Activated CD4-positive, alpha-beta T cell treated with anti-CD3 and anti-CD28 coated beads, Interleukin-2, amount 50 U/mL, for 1 hour (primary cell): Measurements from ENCODE around the gene RAD51B.
A peak's percentile ranks its signal among the peaks of the same experiment; 100 is the strongest.
"Not testable (repeated sequence)": the region's sequence is repeated elsewhere in the genome, so short reads cannot be mapped to it uniquely, and the experiment has no call there.

Experiments
- DNase-seq: peaks from one replicate; pipeline ENCODE4 v3.0.0-alpha.2; 2020

The RAD51B gene

GRCh38 chr14:67819563-67820421 lies at the start of gene RAD51B:
Gene RAD51B, plus strand, starts transcription at chr14:67819779.
- peak; percentile 83 for DNase-seq

DNA sequence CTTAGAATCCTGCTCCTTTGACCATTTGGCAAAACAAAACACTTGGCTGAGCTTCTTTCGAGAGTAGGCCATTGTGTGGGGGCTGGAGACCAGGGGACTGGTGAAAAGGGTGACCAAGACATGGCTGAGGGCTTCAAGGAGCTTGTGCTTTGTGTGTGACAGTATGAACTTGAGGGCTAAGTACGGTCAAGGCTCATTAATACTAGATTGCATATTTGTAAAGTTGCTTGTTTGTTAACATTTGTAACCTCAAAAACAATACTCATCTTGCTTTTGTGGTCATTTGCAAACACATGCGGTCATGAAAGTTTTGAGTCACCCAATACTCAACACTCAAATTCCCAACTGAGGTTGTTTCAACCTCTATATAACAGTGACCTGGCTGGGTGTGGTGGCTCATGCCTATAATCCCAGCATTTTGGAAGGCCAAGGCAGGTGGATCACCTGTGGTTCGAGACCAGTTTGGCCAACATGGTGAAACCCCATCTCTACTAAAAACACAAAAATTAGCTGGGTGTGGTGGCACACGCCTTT lies 45.7 kb upstream of the RAD51B start:
- no peak for DNase-seq

DNA sequence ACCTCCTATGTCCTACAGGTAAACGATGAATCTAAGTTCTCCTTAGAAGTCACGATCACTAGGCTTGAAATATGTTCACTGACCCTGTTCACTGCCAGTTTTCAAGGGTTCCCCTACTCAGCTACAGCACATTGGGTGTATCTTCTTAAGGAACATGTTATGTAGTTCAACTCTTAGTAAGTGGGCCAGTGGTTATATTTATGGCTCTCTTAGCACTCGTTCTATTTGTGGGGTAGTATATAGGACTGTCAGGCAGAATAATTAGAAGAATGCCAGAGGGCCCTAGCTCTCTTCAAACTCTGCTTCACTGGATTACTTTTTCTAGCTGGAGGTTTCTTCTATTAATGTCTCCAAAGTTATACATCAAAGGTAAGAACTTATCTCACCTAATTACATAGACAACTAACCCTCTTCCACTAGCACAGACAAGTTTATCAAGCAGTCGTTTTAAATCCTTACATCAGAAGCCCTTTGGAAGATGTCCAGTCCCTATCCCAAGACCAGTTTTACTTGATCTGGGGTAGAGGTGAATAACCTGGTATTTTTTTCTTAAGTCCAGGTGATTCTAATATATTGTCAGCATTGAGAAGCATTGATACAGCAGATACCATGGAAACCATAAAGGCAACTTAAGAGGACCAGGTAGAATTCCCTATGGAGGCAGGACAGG lies 42.8 kb upstream of the RAD51B start:
- DNase-seq = no peak

- no peak for DNase-seq
These were observed 40.8 kb upstream of the RAD51B start for GRCh38 chr14:67778792-67779191.

DNA sequence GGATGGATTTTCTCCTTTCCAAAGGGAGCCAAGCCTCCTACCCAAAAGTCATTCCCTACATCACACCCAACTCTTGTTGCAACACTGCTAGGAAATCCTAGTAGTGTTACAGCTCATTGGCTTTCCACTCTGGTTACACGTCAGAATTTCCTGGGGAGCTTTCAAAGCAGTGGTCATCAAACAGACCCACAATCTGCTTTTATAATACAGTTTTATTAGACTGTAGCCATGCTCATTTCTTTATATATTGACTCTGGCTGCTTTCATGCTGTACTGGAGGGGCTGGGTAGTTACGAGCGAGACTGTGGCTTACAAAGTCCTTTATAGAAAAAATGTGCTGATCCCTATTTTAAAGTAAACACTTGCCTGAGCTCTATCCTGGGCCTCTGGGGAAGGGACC lies 37.5 kb upstream of the RAD51B start:
- no peak for DNase-seq

DNA sequence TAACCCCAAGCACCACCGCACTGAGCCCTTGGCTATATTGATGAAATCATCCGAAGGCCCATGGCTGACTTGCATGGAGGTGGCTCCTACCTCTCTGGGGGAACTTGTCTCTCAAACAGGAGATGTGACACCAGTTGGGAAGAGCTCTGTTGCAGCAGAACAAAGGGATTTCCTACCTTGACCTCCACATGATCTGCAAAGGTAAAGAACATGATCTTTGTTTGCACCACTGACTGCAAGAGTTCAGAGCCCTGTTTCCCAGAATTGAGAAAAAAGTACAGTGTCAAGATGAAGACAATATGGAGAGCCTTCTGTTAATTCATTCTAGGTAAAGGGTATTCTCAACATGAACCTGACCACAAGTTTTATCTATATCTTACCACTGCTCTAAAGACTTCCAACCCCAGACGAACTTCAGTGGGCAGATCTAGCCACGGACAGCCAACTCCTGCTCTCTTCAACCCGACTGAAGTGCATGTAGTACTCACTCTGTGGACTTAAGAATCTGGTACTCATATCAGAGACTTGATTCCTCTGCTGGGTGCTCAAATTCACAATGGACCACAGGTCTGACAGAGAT lies 35.2 kb upstream of the RAD51B start:
- DNase-seq = no peak

DNA sequence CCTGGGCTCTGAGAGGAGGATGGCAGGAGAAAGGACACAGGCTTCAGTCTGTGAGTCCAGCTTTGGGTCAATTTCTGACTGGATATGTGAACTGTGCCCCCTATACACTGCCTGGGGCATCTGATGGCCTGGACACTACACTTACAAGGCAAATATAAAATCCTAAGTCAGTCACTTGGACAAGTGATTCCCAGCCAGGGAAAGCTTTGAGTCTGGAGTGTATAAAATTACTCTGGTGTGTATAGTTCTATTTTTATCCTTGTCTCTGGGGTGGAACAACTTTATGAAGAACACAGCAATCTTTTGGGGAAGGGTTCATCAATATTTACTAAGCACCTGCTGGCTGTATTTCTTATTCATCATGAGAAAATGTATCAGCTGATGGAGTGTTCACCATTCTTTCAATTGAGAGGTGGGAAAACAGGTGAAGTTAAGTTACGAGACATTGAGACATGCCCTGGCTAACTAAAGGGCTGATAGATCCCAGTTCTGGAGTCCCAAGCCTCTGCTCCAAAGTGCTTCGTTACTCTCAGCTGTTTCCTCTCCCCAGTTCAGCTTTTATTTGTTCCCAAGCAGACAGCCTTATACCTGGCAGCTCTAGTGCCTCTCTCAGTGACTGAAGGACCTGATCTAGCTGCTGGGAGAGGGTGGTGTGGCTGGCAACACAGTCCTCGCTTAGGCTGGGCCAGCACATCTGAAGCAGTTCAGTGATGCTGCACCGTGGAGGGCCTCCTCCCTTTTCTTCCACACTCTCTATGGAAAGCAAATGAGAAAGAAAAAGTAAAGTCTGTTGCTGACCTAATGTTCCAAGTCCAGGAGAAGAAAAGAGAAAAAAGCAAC lies 34.1 kb upstream of the RAD51B start:
- no peak for DNase-seq

DNA sequence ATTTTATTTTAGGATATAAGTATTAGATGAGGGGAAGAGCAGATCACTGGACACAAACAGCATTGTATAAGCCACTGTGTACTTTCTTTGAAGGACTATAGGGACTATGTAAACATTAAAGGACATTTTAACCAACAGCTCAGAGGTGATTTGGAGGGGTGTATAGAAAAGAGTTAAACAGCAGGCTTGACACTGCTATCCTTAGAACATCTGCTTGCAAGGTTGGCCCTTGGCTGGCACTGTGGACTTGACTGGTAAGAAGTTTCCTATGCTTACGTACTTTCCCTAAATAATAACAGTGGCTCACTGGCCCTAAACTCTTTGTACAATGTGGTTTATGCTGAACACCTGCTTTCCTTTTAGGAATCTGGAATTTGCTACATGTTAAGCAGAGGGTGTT lies 31.9 kb upstream of the RAD51B start:
- DNase-seq = no peak

- DNase-seq = no peak
These were observed 20.8 kb upstream of the RAD51B start for GRCh38 chr14:67798731-67799130.

GRCh38 chr14:67800743-67801142 lies 18.8 kb upstream of the RAD51B start:
- no peak for DNase-seq

- DNase-seq = no peak
These were observed 13.3 kb upstream of the RAD51B start for GRCh38 chr14:67806246-67806645.

GRCh38 chr14:67814821-67815220 lies 4.8 kb upstream of the RAD51B start:
- DNase-seq = no peak

GRCh38 chr14:67815573-67816225 lies 3.9 kb upstream of the RAD51B start:
- DNase-seq = no peak

GRCh38 chr14:67816326-67817002 lies 3.1 kb upstream of the RAD51B start, which contains the start of gene ZFYVE26:
Gene ZFYVE26, minus strand, starts transcription at chr14:67816590. Its CDS starts 627 bp downstream, at chr14:67815963.
- peak; percentile 84 for DNase-seq

- no peak for DNase-seq
These were observed 1.7 kb upstream of the RAD51B start for GRCh38 chr14:67817750-67818438.

DNA sequence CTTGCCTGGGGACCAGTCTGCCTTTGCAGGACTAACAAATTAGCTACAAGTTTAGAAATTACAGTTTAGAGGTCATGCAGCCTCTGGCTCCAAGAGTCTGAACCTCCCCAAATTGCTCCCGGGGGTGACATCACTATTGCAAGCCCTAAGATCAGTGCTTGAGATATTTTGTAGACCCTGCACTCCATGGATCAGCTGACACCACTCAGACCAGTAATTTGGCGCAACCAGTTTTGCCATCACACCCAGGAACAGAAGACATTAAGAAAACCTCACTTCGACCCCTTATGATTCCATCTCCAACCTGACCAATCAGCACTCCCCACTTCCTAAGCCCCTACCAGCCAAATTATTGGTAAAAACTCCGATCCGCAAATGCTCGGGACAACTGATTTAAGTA lies 1.1 kb upstream of the RAD51B start:
- DNase-seq = not testable (repeated sequence)

- no peak for DNase-seq
These were observed 921 bp downstream of the RAD51B start for GRCh38 chr14:67820428-67820971.

DNA sequence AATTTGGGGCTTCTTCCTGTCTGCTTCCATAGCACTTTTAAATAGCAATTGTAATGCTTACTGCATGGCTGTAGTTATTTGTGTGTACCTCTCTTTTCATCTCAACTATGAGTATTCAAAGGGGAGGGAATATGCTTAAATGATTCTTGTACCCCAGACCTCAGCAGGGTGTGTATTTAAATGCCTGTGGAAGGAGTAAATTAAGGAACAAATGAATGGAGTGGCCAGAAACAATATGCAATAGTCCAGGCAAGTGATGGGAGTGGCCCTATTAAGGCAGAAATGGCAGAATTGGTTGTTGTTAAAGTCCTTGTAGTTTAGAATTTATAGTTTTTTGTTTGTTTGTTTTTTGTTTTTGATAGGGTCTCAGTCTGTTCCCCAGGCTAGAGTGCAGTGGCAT lies 1.5 kb downstream of the RAD51B start:
- DNase-seq = no peak

DNA sequence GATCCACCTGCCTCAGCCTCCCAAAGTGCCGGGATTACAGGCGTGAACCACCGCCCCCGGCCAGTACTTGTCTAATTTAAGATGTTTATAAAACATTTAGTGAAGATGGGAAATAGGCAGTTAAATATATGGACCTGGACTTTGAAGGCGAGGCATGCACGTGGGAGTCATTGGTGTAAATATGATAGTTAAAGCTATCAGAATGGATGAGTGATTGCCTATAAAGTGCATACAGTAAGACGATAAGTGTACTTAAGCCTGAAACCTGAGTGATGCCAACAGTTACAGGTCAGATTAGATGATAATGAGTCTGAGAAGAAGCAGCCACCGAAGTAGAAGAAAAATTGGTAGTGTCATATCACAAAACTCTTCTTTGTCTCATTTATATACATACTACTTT lies 11.5 kb downstream of the RAD51B start:
- no peak for DNase-seq

GRCh38 chr14:67833403-67833802 lies 13.8 kb downstream of the RAD51B start:
- DNase-seq = no peak

DNA sequence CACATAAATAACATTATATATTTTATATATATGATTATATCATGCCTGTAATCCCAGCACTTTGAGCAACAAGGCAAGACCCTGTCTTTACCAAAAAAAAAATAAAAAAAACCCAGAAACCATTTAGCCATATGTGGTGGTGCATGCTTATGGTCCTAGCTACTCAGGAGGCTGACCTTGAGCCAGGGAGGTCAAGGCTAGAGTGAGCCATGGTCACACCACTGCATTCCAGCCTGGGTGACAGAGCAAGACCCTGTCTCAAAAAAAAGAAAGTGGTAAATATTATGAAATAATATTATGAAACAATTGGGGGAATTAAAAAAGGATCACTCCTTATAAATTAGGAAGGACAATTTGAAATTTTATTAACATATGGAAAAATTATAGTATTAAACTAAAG lies 16.0 kb downstream of the RAD51B start:
- DNase-seq = no peak
